ENCODE results near the gene FBN3.

Gene FBN3

GRCh38 chr19:8184274-8184673 is 34.9 kb upstream of the FBN3 start:
- H3K27ac ChIP-seq (ENCODE audit: extremely low read depth, low read depth, low read length) = no peak overlapping the region
- no peaks in the 10 kb centered on the region for H3K36me3 ChIP-seq (ENCODE audit: control insufficient read depth in 2 of 2, insufficient read depth in 1 of 2, low read length in 2 of 2)
- no peak overlapping the region for H3K4me3 ChIP-seq (ENCODE audit: low read depth, low read length)
- POLR2A ChIA-PET = no interaction called here
- no peaks in the 10 kb centered on the region for H3K9me3 ChIP-seq (ENCODE audit: control insufficient read depth, insufficient read depth, low read depth, low read length)
- CTCF ChIA-PET = interaction anchor here (0.8 kb wide), 1 partner anchor 181 kb away, joined by 3 read pairs; no protein-coding TSS in a partner anchor
- H3K4me1 ChIP-seq (ENCODE audit: control insufficient read depth, insufficient read depth, low read length) = no peaks in the 10 kb centered on the region
- TF ChIP-seq ZNF132 (tag by site-specific recombination; IDR thresholded peaks at IDR 0.05; ENCODE audit: borderline replicate concordance) (no peak), ZNF610 (tag by site-specific recombination; IDR thresholded peaks at IDR 0.05; ENCODE audit: borderline replicate concordance) (no peak), ZNF426 (tag by site-specific recombination; IDR thresholded peaks at IDR 0.05) (no peak), ZNF121 (tag by site-specific recombination; IDR thresholded peaks at IDR 0.05) (0 out of 2 replicates have a peak, but pooled peaks have one; percentile 34), ZNF26 (tag by site-specific recombination; IDR thresholded peaks at IDR 0.05) (no peak)

- no peaks in the 10 kb centered on the region for H3K36me3 ChIP-seq (ENCODE audit: control insufficient read depth in 2 of 2, insufficient read depth in 1 of 2, low read length in 2 of 2)
- H3K4me3 ChIP-seq (ENCODE audit: low read depth, low read length) = no peak overlapping the region
- no peaks in the 10 kb centered on the region for H3K4me1 ChIP-seq (ENCODE audit: control insufficient read depth, insufficient read depth, low read length)
- H3K27ac ChIP-seq (ENCODE audit: extremely low read depth, low read depth, low read length) = no peak overlapping the region
- POLR2A ChIA-PET = no interaction called here
- CTCF ChIA-PET = interaction anchor here (0.6 to 1.1 kb wide), 2 partner anchors 16 to 46 kb away, joined by 3 read pairs; no protein-coding TSS in a partner anchor
- TF ChIP-seq ZBTB49 (tag by site-specific recombination; IDR thresholded peaks at IDR 0.05; ENCODE audit: low read depth) (no peak), GLIS2 (tag by site-specific recombination; IDR thresholded peaks at IDR 0.05) (no peak)
- H3K9me3 ChIP-seq (ENCODE audit: control insufficient read depth, insufficient read depth, low read depth, low read length) = no peaks in the 10 kb centered on the region
Observed at GRCh38 chr19:8180018-8180417, 30.6 kb upstream of the FBN3 start.

GRCh38 chr19:8174706-8175105 is 25.3 kb upstream of the FBN3 start:
- Histone ChIP-seq H3K9me3 (ENCODE audit: control insufficient read depth, insufficient read depth, low read depth, low read length) (no peaks in the 10 kb centered on the region), H3K4me3 (ENCODE audit: low read depth, low read length) (no peak overlapping the region), H3K36me3 (ENCODE audit: control insufficient read depth in 2 of 2, insufficient read depth in 1 of 2, low read length in 2 of 2) (no peaks in the 10 kb centered on the region), H3K4me1 (ENCODE audit: control insufficient read depth, insufficient read depth, low read length) (no peaks in the 10 kb centered on the region), H3K27ac (ENCODE audit: extremely low read depth, low read depth, low read length) (no peak overlapping the region)
- TF ChIP-seq ZNF76 (tag by site-specific recombination; IDR thresholded peaks at IDR 0.05; ENCODE audit: borderline replicate concordance, low read depth) = no peak
- ChIA-PET POLR2A (interaction anchor here (0.5 kb wide), 1 partner anchor 241 kb away, joined by 3 read pairs; no protein-coding TSS in a partner anchor), CTCF (interaction anchor here (0.6 kb wide), 1 partner anchor 793 kb away, joined by 3 read pairs; no protein-coding TSS in a partner anchor)

- Histone ChIP-seq H3K4me3 (ENCODE audit: low read depth, low read length) (no peak overlapping the region), H3K36me3 (ENCODE audit: control insufficient read depth in 2 of 2, insufficient read depth in 1 of 2, low read length in 2 of 2) (no peaks in the 10 kb centered on the region), H3K4me1 (ENCODE audit: control insufficient read depth, insufficient read depth, low read length) (no peaks in the 10 kb centered on the region), H3K9me3 (ENCODE audit: control insufficient read depth, insufficient read depth, low read depth, low read length) (no peaks in the 10 kb centered on the region), H3K27ac (ENCODE audit: extremely low read depth, low read depth, low read length) (no peak overlapping the region)
- ChIA-PET POLR2A (interaction anchor here (0.6 kb wide), 1 partner anchor 116 kb away, joined by 3 read pairs; no protein-coding TSS in a partner anchor), CTCF (no interaction called here)
- TF ChIP-seq ZNF23 (tag by site-specific recombination; IDR thresholded peaks at IDR 0.05; ENCODE audit: borderline replicate concordance) (no peak), ZNF121 (tag by site-specific recombination; IDR thresholded peaks at IDR 0.05) (peak; percentile 59; the same call in 1 of the 2 replicates)
Observed at GRCh38 chr19:8168537-8168936, 19.1 kb upstream of the FBN3 start.

- H3K27ac ChIP-seq (ENCODE audit: extremely low read depth, low read depth, low read length) = no peak overlapping the region
- ChIA-PET POLR2A (no interaction called here), CTCF (interaction anchor here (1.0 kb wide), 1 partner anchor 85 kb away, joined by 7 read pairs; no protein-coding TSS in a partner anchor)
- no peaks in the 10 kb centered on the region for H3K4me1 ChIP-seq (ENCODE audit: control insufficient read depth, insufficient read depth, low read length)
- no peaks in the 10 kb centered on the region for H3K9me3 ChIP-seq (ENCODE audit: control insufficient read depth, insufficient read depth, low read depth, low read length)
- no peak overlapping the region for H3K4me3 ChIP-seq (ENCODE audit: low read depth, low read length)
- H3K36me3 ChIP-seq (ENCODE audit: control insufficient read depth in 2 of 2, insufficient read depth in 1 of 2, low read length in 2 of 2) = no peaks in the 10 kb centered on the region
- no peak for TF ChIP-seq PATZ1 (tag by site-specific recombination; IDR thresholded peaks at IDR 0.05)
- no peak for TF ChIP-seq ZNF843 (tag by site-specific recombination; IDR thresholded peaks at IDR 0.05)
Observed at GRCh38 chr19:8167985-8168384, 18.6 kb upstream of the FBN3 start.

Data from HEK293 (cell line).